GM19328 (cell line): Measurements from ENCODE around the gene OR13C8.
"Not testable (repeated sequence)": the region's sequence is repeated elsewhere in the genome, so short reads cannot be mapped to it uniquely, and the experiment has no call there.

Source experiments
- ATAC-seq: cut with Tn5 transposase; IDR thresholded peaks from one replicate; pipeline ENCODE4 v1.9.1; 2021; ENCODE audit warnings: mild to moderate bottlenecking, moderate library complexity; ENCODE audit not compliant: unreplicated experiment

Gene OR13C8

GRCh38 chr9:104568868-104569267 is at the start of gene OR13C8:
Gene OR13C8 (plus strand): TSS chr9:104569168. CDS start chr9:104569168, 0 bp downstream.
- ATAC-seq = no peak

GRCh38 chr9:104520241-104520640 is 48.7 kb upstream of the OR13C8 start:
- ATAC-seq = not testable (repeated sequence)

GRCh38 chr9:104527109-104527508 is 41.9 kb upstream of the OR13C8 start, which contains the start of gene OR13C4:
Gene OR13C4 (minus strand): TSS chr9:104527209. CDS start chr9:104527209, 0 bp downstream.
- ATAC-seq = no peak

- ATAC-seq = no peak
These were observed 32.2 kb upstream of the OR13C8 start, which contains the start of gene OR13C3 for GRCh38 chr9:104536756-104537155. Gene OR13C3 (minus strand): TSS chr9:104536856. CDS start chr9:104536723, 133 bp downstream.

GRCh38 chr9:104539275-104539674 is 29.7 kb upstream of the OR13C8 start:
- ATAC-seq = no peak

- ATAC-seq = no peak
These were observed 24.3 kb upstream of the OR13C8 start for GRCh38 chr9:104544644-104545043.

GRCh38 chr9:104553261-104553660 is 15.7 kb upstream of the OR13C8 start:
- no peak for ATAC-seq

- no peak for ATAC-seq
These were observed 13.4 kb upstream of the OR13C8 start for GRCh38 chr9:104555521-104555920.

GRCh38 chr9:104556830-104557634 is 11.9 kb upstream of the OR13C8 start:
- no peak for ATAC-seq

GRCh38 chr9:104564358-104564757 is 4.6 kb upstream of the OR13C8 start:
- no peak for ATAC-seq

GRCh38 chr9:104572612-104573011 is 3.6 kb downstream of the OR13C8 start:
- no peak for ATAC-seq

GRCh38 chr9:104575456-104575855 is 6.5 kb downstream of the OR13C8 start:
- no peak for ATAC-seq

- ATAC-seq = no peak
These were observed 8.3 kb downstream of the OR13C8 start for GRCh38 chr9:104577263-104577662.

- no peak for ATAC-seq
These were observed 11.6 kb downstream of the OR13C8 start for GRCh38 chr9:104580562-104580961.

- no peak for ATAC-seq
These were observed 17.7 kb downstream of the OR13C8 start for GRCh38 chr9:104586496-104587180.

- no peak for ATAC-seq
These were observed 20.7 kb downstream of the OR13C8 start for GRCh38 chr9:104589626-104590025.

- not testable (repeated sequence) for ATAC-seq
These were observed 29.8 kb downstream of the OR13C8 start for GRCh38 chr9:104598749-104599148.

- ATAC-seq = not testable (repeated sequence)
These were observed 30.3 kb downstream of the OR13C8 start, which contains the start of gene OR13C5 for GRCh38 chr9:104599313-104599712. Gene OR13C5 (minus strand): TSS chr9:104599413. CDS start chr9:104599413, 0 bp downstream.

GRCh38 chr9:104604801-104605200 is 35.8 kb downstream of the OR13C8 start:
- no peak for ATAC-seq

- ATAC-seq = not testable (repeated sequence)
These were observed 36.6 kb downstream of the OR13C8 start, which contains the start of gene OR13C2 for GRCh38 chr9:104605527-104605926. Gene OR13C2 (minus strand): TSS chr9:104605627. CDS start chr9:104605627, 0 bp downstream.

- no peak for ATAC-seq
These were observed 37.2 kb downstream of the OR13C8 start for GRCh38 chr9:104606152-104606551.

- no peak for ATAC-seq
These were observed 39.4 kb downstream of the OR13C8 start for GRCh38 chr9:104608336-104608735.
